ENCODE data around the gene PRMT7.

DNA sequence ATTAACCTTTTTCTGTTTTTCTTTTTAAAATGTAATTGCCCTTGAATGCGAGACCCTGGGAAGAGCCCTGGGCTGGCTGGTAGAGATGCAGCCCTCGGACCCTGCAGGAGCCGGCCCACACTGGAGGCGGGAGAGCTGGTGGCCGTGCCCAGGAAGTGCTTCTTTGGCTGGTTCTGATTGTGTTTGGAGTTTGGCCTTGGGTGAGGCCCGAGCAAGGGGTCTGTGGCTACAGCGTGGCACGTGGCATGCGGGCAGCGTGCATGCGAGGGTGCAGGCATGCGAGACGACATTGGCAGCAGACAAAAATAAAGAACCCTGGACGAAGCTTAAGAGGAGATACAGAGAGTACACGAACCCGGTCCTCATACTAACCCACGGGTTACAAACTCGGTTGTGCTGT is 49.7 kb downstream of the PRMT7 start:
- TF ChIP-seq CTCF (conservative IDR thresholded peaks at IDR 0.05) (no peak), ZFX (IDR thresholded peaks at IDR 0.05) (no peak)
